Measurements from ENCODE around the gene SCYGR4. TPM values are rescaled to one million over a fixed set of nuclear protein-coding genes. Genes with fewer than 3 reads are reported as not detected.

Gene SCYGR4
- total and polyA plus RNA-seq, 10 of the 15 experiments (the other 5 are each of a cell fraction or from before 2014, with no cell fraction given) = 0.11 TPM; not detected in 9

DNA sequence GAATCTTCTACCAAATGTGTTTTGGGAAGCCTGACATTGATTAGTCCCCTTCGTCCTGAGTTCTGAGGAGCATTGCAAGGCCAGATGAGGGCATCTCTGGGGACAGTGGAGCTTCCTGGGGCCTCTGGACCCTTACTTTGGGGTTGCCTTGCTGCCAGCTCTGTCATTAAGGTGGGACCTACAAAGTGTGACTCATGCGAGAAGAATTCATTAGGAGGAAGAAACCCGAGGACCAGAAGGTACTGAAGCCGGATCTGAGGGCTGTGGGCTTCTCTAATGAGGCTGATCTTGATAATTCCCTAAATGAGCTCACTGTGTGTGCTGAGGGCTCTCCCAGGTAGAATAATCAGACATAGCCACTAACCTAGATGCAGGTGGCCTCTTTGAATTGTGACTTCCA, 19.3 kb upstream of the SCYGR4 start:
- H3K27me3 ChIP-seq (replicated peaks in 1 of 2; ENCODE audit: control insufficient read depth in 2 of 2, insufficient read depth in 2 of 2, low read length in 1 of 2) = no peaks in the 10 kb centered on the region
- ChIA-PET CTCF (no interaction called here), SMC1A (ENCODE audit: uncharacterized antibody, unreplicated experiment) (interaction anchor here (0.9 kb wide), 1 partner anchor 23 kb away, joined by 3 read pairs; no protein-coding TSS in a partner anchor), POLR2A (no interaction called here), RAD21 (ENCODE audit: unreplicated experiment) (no interaction called here)
- intact Hi-C loops (cut with micrococcal nuclease; ENCODE audit: unreplicated experiment) (no loop called here), in situ Hi-C loops (cut with MboI) (no loop called here)
- DNase-seq (ENCODE audit: low read depth, low spot score) (no peak), FAIRE-seq (no peak), ATAC-seq (no peak; the same call in 2 of the 3 replicates)
- BruUV-seq (replicated peaks) = no TSS peak
- H3K4me1 ChIP-seq (ENCODE audit: control insufficient read depth, insufficient read depth, low read length) = no peaks in the 10 kb centered on the region
- H3K79me2 ChIP-seq (ENCODE audit: control insufficient read depth, insufficient read depth, low read length) = no peaks in the 10 kb centered on the region
- no peak for TF ChIP-seq CTCF (IDR thresholded peaks at IDR 0.05 in 2 of 3, conservative IDR thresholded peaks at IDR 0.05 in 1 of 3; ENCODE audit: control insufficient read depth in 2 of 3, extremely low read depth in 1 of 3, insufficient read depth in 1 of 3, low read depth in 3 of 3, low read length in 3 of 3)
- no peak for TF ChIP-seq ZSCAN29 (IDR thresholded peaks at IDR 0.05)
- TF ChIP-seq, protein P1, sequence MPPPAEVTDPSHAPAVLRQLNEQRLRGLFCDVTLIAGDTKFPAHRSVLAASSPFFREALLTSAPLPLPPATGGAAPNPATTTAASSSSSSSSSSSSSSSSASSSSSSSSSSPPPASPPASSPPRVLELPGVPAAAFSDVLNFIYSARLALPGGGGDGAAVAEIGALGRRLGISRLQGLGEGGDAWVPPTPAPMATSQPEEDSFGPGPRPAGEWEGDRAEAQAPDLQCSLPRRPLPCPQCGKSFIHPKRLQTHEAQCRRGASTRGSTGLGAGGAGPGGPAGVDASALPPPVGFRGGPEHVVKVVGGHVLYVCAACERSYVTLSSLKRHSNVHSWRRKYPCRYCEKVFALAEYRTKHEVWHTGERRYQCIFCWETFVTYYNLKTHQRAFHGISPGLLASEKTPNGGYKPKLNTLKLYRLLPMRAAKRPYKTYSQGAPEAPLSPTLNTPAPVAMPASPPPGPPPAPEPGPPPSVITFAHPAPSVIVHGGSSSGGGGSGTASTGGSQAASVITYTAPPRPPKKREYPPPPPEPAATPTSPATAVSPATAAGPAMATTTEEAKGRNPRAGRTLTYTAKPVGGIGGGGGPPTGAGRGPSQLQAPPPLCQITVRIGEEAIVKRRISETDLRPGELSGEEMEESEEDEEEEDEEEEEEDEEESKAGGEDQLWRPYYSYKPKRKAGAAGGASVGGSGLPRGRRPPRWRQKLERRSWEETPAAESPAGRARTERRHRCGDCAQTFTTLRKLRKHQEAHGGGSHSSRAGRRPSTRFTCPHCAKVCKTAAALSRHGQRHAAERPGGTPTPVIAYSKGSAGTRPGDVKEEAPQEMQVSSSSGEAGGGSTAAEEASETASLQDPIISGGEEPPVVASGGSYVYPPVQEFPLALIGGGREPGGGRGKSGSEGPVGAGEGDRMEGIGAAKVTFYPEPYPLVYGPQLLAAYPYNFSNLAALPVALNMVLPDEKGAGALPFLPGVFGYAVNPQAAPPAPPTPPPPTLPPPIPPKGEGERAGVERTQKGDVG (CRISPR knock-in tag; IDR thresholded peaks at IDR 0.05) = no peak
- TF ChIP-seq YBX1 (IDR thresholded peaks at IDR 0.05) = no peak
- TF ChIP-seq POU2F2 (IDR thresholded peaks at IDR 0.05; ENCODE audit: borderline replicate concordance, low read depth, low read length) = no peak
- no peak for TF ChIP-seq HDGF (IDR thresholded peaks at IDR 0.05)
- TF ChIP-seq, protein P2, sequence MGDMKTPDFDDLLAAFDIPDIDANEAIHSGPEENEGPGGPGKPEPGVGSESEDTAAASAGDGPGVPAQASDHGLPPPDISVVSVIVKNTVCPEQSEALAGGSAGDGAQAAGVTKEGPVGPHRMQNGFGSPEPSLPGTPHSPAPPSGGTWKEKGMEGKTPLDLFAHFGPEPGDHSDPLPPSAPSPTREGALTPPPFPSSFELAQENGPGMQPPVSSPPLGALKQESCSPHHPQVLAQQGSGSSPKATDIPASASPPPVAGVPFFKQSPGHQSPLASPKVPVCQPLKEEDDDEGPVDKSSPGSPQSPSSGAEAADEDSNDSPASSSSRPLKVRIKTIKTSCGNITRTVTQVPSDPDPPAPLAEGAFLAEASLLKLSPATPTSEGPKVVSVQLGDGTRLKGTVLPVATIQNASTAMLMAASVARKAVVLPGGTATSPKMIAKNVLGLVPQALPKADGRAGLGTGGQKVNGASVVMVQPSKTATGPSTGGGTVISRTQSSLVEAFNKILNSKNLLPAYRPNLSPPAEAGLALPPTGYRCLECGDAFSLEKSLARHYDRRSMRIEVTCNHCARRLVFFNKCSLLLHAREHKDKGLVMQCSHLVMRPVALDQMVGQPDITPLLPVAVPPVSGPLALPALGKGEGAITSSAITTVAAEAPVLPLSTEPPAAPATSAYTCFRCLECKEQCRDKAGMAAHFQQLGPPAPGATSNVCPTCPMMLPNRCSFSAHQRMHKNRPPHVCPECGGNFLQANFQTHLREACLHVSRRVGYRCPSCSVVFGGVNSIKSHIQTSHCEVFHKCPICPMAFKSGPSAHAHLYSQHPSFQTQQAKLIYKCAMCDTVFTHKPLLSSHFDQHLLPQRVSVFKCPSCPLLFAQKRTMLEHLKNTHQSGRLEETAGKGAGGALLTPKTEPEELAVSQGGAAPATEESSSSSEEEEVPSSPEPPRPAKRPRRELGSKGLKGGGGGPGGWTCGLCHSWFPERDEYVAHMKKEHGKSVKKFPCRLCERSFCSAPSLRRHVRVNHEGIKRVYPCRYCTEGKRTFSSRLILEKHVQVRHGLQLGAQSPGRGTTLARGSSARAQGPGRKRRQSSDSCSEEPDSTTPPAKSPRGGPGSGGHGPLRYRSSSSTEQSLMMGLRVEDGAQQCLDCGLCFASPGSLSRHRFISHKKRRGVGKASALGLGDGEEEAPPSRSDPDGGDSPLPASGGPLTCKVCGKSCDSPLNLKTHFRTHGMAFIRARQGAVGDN (IDR thresholded peaks at IDR 0.05) = no peak
- no peak for TF ChIP-seq TARDBP (IDR thresholded peaks at IDR 0.05; ENCODE audit: borderline replicate concordance)
- TF ChIP-seq FOXM1 (IDR thresholded peaks at IDR 0.05; ENCODE audit: low read depth, low read length) = no peak
- no peak for TF ChIP-seq E4F1 (IDR thresholded peaks at IDR 0.05; ENCODE audit: borderline replicate concordance, partially characterized antibody)
- TF ChIP-seq, protein P3, sequence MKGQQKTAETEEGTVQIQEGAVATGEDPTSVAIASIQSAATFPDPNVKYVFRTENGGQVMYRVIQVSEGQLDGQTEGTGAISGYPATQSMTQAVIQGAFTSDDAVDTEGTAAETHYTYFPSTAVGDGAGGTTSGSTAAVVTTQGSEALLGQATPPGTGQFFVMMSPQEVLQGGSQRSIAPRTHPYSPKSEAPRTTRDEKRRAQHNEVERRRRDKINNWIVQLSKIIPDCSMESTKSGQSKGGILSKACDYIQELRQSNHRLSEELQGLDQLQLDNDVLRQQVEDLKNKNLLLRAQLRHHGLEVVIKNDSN (IDR thresholded peaks at IDR 0.05; ENCODE audit: borderline replicate concordance, extremely low read length, insufficient read depth, low read depth, low read length) = no peak
- H3K9me3 ChIP-seq (replicated peaks; ENCODE audit: control insufficient read depth, insufficient read depth, low read length) = no peaks in the 10 kb centered on the region
- H2AFZ ChIP-seq (ENCODE audit: control insufficient read depth, low read depth, low read length) = no peak overlapping the region
- H3K9ac ChIP-seq (ENCODE audit: control insufficient read depth, insufficient read depth, low read length) = no peak overlapping the region
- no peaks in the 10 kb centered on the region for H4K20me1 ChIP-seq (ENCODE audit: control insufficient read depth, insufficient read depth)
- no peak overlapping the region for H3K4me2 ChIP-seq (ENCODE audit: control insufficient read depth, insufficient read depth)
- no peak overlapping the region for H3K4me3 ChIP-seq
- no peak overlapping the region for H3K27ac ChIP-seq (ENCODE audit: control insufficient read depth, insufficient read depth)
- H3K36me3 ChIP-seq (ENCODE audit: control insufficient read depth in 2 of 2, insufficient read depth in 2 of 2, low read length in 1 of 2) = no peaks in the 10 kb centered on the region
- WGBS (ENCODE audit: insufficient coverage, insufficient replicate concordance, low lambda C conversion rate, missing lambda C conversion rate) = 20% methylated on average over 4 of the region's 4 CpGs

All from GM12878 (cell line).